Pancreas (tissue), 10 donors: Measurements from ENCODE around the gene CD96. TPM values are rescaled to one million over a fixed set of nuclear protein-coding genes. Genes with fewer than 3 reads are reported as not detected.

ENCODE experiments used
- ATAC-seq, 4 donors: fragments of 200-7000 bp; cut with Tn5 transposase; one replicate each; pipeline versions ENCODE4 v1.8.0 to v1.9.1; 2020; ENCODE audit warnings: mild to moderate bottlenecking in 4 of 4, moderate library complexity in 4 of 4
- DNase-seq, 6 donors: peaks; one replicate each; pipeline ENCODE4 v3.0.0-alpha.2; 2020
- FAIRE-seq: peaks from 2 replicates; lab custom pipeline; 2012; peaks lifted over from hg19 to GRCh38; lab: Jason Lieb, UNC
- H3K27ac ChIP-seq, 4 donors: fragments of 200-600 bp; sonication (generic); 1 replicate in 3 of 4; 2 replicates in 1 of 4; pipeline versions ENCODE4 v1.5.0 to v1.8.0; 2020
- H3K27me3 ChIP-seq, 4 donors: fragments of 200-600 bp; one replicate each; pipeline ENCODE4 v1.8.0; 2021
- H3K36me3 ChIP-seq, 3 donors: fragments of 200-600 bp; sonication (generic) in 1 of 3; one replicate each; pipeline versions ENCODE4 v1.5.0 to v1.8.0; 2020 to 2021
- H3K4me1 ChIP-seq, 3 donors: fragments of 200-600 bp; one replicate each; pipeline ENCODE4 v1.8.0; 2021
- H3K4me3 ChIP-seq, 4 donors: fragments of 200-600 bp; sonication (generic) in 2 of 4; one replicate each; pipeline versions ENCODE4 v1.5.0 to v1.8.0; 2020 to 2021
- H3K9me3 ChIP-seq, 4 donors: fragments of 200-600 bp; one replicate each; pipeline ENCODE4 v1.8.0; 2021
- CTCF ChIP-seq, 4 donors: fragments of 200-600 bp; sonication (generic) in 3 of 4; IDR thresholded peaks; one replicate each; pipeline versions ENCODE4 v1.5.0 to v1.8.0; 2021; ENCODE audit warnings: antibody characterized with exemption in 4 of 4
- WGBS, 2 donors: extraction: QIAGEN DNeasy Blood & Tissue Kit; methylation state at CpG; one replicate each; pipeline ENCODE4 v1.1.7; 2013; 5-methylcytosine and 5-hydroxymethylcytosine counted together
- intact Hi-C, 3 donors: fragments of 100-400 bp; cut with DNase I; formaldehyde crosslinking; loops; one replicate each; pipeline versions ENCODE4 v1.11.1 to v1.14.2; 2022
- polyA plus RNA-seq, 2 donors: library from polyadenylated mRNA; stranded (reverse); fragments of 200-250 nt; gene quantifications; one replicate each; pipeline ENCODE4 v1.2.3, GENCODE V29; 2013
- total RNA-seq, 6 donors: library from RNA; stranded (reverse); fragmentation: NEBNext Ultra II Directional in 4 of 6; extraction: Animal tissue kit (Norgen Biotek cat#: 25700) in 4 of 6; gene quantifications; one replicate each; pipeline versions ENCODE4 v1.2.1 to v1.2.4, GENCODE V29; 2021 to 2023
- donor health status: healthy with polysubstance abuse.
- donor health status: DM: no; HTN: no; CAD: no; lungs with moderate emphysema.
- donor health status: DM: no; HTN: no; CAD: no.
- donor health status: control.
- donor health status: control.
- donor health status: Bipolar disorder and iron deficiency.
- donor health status: DM: yes; HTN: yes; CAD: no.
- donor health status: DM: no; HTN: no; CAD: no.
- donor health status: DM: no; HTN: no; CAD: no.
- donor health status: DM: yes; HTN: yes; CAD: no.

CD96 gene
- total and polyA plus RNA-seq, 8 donors: 0.12 to 1.9 (median 0.47) TPM

GRCh38 chr3:111691293-111691909 lies 149.4 kb downstream of the CD96 start:
- intact Hi-C loops: no loop called here
- H3K27me3 ChIP-seq: no peaks in the 10 kb centered on the region
- DNase-seq (no peak), ATAC-seq (peak in 3 of 4 donors; percentile 62 to 78 (median 76)), FAIRE-seq (no peak)
- no peak overlapping the region for H3K4me3 ChIP-seq
- no peak overlapping the region for H3K27ac ChIP-seq
- 45 to 51% methylated on average over 2 of the region's 2 CpGs for WGBS, 2 donors
- no peaks in the 10 kb centered on the region for H3K4me1 ChIP-seq
- no peaks in the 10 kb centered on the region for H3K36me3 ChIP-seq
- H3K9me3 ChIP-seq: no peaks in the 10 kb centered on the region
- TF ChIP-seq CTCF (IDR thresholded peaks at IDR 0.05): no peak

- ATAC-seq: no peak
- Histone ChIP-seq H3K4me1 (no peaks in the 10 kb centered on the region), H3K4me3 (no peak overlapping the region), H3K36me3 (no peaks in the 10 kb centered on the region), H3K27me3 (no peaks in the 10 kb centered on the region), H3K9me3 (no peaks in the 10 kb centered on the region), H3K27ac (no peak overlapping the region)
- WGBS, 2 donors: 64 to 68% methylated on average over 8 of the region's 8 CpGs
- TF ChIP-seq CTCF (IDR thresholded peaks at IDR 0.05): no peak
- intact Hi-C loops: no loop called here
- DNase-seq: no peak
- FAIRE-seq: no peak
Measured at GRCh38 chr3:111692593-111693552, 150.9 kb downstream of the CD96 start.

- Histone ChIP-seq H3K4me1 (no peaks in the 10 kb centered on the region), H3K9me3 (no peaks in the 10 kb centered on the region), H3K27ac (no peak overlapping the region), H3K36me3 (no peaks in the 10 kb centered on the region), H3K27me3 (no peaks in the 10 kb centered on the region), H3K4me3 (no peak overlapping the region)
- ATAC-seq (no peak), DNase-seq (peak in 1 of 6 donors; percentile 16), FAIRE-seq (no peak)
- 98 to 99% methylated on average over 2 of the region's 2 CpGs for WGBS, 2 donors
- no peak for TF ChIP-seq CTCF (IDR thresholded peaks at IDR 0.05)
- intact Hi-C loops: no loop called here
Measured at GRCh38 chr3:111694471-111694870, 152.5 kb downstream of the CD96 start.

- ATAC-seq (no peak), DNase-seq (no peak), FAIRE-seq (no peak)
- no peaks in the 10 kb centered on the region for H3K4me1 ChIP-seq
- H3K27ac ChIP-seq: no peak overlapping the region
- no peak overlapping the region for H3K4me3 ChIP-seq
- no peak for TF ChIP-seq CTCF (IDR thresholded peaks at IDR 0.05)
- intact Hi-C loops: no loop called here
- H3K27me3 ChIP-seq: no peaks in the 10 kb centered on the region
- H3K36me3 ChIP-seq: no peaks in the 10 kb centered on the region
- 86 to 91% methylated on average over 1 of the region's 1 CpG for WGBS, 2 donors
- no peaks in the 10 kb centered on the region for H3K9me3 ChIP-seq
Measured at GRCh38 chr3:111695636-111696117, 153.7 kb downstream of the CD96 start.
